Endometrial microvascular endothelial cells (primary cell): ENCODE results near the gene MSI2. TPM values are rescaled to one million over a fixed set of nuclear protein-coding genes. Genes with fewer than 3 reads are reported as not detected.

Experiments used
- in situ Hi-C: cut with HindIII; loops from 2 replicates; pipeline ENCODE4 v1.10.0; 2017; ENCODE audit warnings: low sequenced_read_pairs, low pct_unique_long_range_greater_than_20kb; ENCODE audit errors: inconsistent ontology term
- total RNA-seq: library from RNA; depleted of rRNA; stranded (reverse); fragments of >200 nt; gene quantifications from one replicate; pipeline ENCODE4 v1.2.3, GENCODE V29; 2015; ENCODE audit errors: inconsistent ontology term

MSI2 gene
- total RNA-seq, 1 donor from 2014 or later = 19.2 TPM

DNA sequence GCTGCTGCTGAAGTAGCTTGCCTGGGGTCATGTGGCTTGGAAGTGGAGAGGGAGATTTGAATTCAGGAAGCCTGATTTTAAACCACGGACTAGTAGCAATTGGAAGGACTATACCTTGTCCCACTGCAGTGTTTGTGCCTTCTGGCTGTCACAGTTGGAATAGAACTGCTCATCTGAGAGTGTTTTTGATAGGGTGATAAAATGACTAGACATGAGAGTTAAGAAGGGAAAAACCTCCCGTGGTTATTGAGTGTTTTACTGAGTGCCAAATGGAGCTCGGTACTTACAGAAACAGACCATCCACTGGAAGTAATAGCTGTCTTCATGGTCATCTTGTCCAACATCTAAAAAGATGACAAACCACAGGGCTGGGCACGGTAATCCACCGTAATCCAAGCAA lies 70.4 kb downstream of the MSI2 start:
- in situ Hi-C loops = no loop called here

DNA sequence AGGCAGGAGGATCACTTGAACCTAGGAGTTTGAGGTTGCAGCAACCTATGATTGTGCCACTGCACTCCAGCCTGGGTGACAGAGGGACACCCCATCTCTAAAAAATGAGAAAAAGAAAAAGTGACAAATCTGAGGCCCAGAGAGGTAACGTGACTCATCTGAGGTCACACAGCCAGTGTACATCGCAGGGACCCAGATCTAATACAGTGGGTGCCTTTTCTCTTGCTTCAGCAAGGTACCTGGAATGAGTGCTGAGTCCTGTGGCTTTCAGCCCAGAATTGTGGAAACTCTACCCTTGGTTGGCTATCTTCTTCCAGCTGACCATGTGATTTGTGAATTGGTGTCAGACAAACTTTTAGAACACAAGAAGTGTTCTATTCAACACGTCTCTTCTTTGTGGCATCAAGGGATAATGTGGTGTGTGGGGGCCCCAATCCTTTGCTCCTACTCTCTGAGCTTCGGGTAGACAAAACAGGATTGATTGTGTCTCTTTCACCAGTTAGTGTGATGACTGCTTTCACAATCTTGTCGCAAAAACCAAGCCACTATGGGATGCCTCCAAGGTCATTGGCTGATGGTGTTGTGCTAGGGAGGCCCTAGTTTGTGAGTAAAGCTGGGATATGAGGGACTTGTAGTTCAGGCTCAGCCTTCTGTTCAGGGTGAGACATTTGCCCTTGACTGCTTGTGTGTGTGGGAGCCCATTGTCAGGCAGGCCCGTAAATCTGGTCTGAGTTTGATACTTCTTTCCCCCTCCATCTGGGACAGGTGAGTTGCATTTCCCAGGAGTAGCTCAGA lies 71.0 kb downstream of the MSI2 start:
- in situ Hi-C loops = no loop called here

DNA sequence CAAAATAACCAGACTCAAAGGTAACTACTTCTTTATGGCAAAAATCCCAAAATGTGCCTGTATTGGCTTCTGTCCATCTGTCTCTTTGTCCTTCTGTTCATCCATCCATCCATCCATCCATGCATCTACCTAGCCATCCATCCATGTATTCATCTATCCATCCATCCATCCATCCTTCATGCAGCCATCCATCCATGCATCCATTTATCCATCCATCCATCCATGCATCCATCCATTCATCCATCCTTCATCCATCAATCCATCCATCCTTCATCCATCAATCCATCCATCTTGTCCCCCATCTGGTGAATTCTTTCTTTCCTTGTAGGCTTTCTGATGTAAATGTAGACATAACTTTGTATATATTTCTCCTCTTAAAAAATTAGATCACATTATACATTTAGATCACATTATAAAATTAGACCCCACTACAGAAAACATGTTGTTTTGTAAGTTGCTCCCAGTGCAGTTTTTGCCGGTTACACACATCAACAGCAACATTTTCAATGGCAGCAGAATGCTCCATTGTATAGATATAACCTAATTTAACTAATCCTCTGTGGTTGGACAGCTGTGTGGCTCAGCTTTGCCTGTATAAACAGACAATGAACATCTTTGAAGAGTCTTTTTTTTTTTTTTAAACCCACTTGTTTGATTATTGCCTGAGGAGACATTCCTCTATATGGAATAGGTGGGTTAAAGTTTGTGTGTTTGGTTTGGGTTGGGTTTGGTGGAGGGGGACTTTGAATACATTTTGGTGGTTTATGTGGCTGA lies 72.0 kb downstream of the MSI2 start:
- in situ Hi-C loops = no loop called here

DNA sequence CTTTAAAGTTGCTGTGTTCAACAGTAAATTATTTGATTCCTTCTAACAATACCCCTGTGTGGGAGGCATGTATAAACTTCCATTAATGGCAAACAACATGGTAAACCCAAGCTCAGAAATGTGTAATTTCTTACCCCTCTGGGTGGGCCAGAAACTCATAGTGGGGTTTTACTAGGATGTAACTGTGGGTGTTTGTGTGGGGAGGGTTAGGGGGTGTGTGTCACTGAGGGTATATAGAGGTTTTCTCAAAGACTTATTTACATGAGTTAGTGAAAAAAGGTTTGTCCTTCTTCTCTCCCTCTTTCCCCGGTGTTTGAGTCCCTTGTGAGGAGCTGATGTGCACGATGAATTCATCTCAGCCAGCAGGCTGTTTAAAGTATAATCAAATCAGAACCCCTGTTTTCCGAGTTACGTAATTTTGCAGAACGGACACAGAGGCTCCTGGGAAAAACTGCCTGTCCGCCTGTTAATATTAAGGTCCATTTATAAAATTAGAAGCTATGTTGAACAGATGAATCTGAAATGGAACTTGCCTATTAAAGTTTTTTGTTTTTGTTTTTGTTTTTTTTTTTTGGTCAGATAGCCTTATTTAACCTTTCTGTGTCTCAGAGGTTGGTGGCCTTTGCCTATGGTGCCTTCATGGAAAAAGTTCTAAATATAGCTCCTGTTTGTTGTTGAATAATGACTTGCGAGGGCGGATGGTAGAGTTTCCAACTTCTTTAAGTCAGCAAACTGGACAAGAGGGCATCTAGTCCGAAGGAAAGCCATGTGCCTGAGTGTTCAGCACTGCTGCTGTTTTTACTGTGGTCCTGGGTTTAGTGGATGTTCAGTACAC lies 73.3 kb downstream of the MSI2 start:
- in situ Hi-C loops = no loop called here

DNA sequence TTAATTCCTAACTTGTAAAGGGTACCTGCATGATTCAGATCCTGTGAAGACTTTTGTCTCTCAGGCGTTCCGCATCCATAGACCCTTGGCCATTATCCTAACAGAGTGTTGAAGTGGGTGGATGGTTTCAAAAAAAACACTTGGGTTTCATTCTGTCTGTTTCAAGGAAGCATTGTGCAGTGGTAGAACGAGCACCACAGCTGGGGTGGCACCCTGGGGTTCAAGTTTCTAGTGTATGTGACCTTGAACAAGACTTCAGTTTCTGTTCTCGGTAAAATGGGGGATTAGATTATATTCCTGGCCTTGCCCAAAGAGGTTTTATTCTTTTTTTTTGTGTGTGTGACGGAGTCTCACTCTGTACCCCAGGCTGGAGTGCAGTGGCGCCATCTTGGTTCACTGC lies 74.3 kb downstream of the MSI2 start:
- in situ Hi-C loops = no loop called here

DNA sequence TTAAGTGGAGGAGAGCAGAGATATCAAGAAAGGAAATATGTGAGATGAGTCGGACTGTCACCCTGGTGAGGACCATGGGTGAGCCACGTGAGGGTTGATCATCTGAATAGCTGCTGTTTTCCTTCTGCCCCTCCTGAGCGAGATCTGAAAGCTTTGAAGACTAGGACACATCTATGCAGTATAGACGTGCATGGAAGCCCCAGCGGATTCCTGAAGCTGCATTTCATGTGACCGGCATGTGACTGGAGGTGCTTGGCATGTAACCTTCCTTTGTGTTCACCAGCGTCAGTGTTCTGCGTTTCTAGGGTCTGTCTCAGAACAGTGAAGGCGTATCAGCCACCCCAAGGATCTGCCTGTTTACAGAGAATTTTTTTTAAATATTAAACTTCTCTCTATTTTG lies 75.1 kb downstream of the MSI2 start:
- in situ Hi-C loops = no loop called here

DNA sequence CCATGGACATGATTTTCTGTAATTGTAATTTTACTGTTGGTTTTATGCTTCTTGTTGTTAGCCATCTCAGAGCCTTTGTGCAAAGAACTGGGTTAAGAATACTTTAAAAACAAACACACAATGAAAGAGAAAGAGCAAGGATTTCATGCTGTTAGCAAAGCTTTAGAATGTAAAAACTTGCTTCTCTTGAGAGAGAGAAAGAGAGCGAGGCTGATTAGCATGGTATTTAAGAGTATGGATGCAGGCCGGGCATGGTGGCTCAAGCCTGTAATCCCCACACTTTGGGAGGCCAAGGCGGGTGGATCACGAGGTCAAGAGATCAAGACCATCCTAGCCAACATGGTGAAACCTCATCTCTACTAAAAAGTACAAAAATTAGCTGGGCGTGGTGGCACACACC lies 76.2 kb downstream of the MSI2 start:
- in situ Hi-C loops = no loop called here

DNA sequence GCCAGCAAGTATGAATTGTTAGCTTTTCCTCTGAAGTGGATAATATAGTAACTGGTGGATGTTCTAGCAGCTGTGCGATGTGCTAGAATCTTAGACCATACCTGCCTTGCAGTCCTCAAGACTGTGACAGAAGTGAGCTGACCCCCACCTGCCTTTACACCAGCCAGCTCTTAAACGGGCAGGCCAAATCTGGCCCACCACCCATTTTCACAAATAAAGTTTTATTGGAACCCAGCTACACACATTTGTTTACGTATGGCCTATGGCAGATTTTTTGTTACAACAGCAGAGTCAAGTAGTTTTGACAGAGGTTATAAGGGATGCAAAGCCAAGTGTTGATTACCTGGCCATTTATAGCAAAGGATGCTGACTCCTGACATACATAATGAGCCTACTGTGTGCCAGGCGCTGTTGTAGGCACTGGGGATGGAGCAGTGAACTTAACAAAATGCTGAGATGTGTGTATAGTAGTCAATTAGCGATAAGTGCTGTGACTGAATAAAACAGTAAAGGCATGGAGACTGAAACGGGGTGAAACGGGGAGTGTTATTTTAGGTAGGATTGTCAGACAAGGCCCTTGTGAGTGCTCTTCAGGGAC lies 79.0 kb downstream of the MSI2 start:
- in situ Hi-C loops = no loop called here

DNA sequence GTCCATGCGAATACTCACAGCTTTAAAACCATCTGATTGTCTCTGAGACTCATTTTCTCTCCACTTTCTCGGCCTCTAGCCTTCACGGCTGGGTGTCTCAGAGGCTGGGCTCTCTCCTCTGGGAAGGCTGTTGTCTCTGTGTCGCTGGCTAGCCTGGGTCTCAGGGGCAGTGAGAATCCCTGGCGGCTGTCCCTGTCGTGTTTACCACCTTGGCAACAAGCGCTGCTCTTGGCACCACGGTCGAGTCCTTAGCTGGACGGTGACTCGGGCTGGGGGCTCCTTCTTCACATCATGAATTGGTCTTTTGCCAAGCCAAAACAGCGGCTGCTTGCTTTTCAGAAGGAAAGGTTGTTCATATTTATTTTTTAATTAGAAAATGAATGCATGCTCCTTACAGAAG lies 81.1 kb downstream of the MSI2 start:
- in situ Hi-C loops = no loop called here

DNA sequence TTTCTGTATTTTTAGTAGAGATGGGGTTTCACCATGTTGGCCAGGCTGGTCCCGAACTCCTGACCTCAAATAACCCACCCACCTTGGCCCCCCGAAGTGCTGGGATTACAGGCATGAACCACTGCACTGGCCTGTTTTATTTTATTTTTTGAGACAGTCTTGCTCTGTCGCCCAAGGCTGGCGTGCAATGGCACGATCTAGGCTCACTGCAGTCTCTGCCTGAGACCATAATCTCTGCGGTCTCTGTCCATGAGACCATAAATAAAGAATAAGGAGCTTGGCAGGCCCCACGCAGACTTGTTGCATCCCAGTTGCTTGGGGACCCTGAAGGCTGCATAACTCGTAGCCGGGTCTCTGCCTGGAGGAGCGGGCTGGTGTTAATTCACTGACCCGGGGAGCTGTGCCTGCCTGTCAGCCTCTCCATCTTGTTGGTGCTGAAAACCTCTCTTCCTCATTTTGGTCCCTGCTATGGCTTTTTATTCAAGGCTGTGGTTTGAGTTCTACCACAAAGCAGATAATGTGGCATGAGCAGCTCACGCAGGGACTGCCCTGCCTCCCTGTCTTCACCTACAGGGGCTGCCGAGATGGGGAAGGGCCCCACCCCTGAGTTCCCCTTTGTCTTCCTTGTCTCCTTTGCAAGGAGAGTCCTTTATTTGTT lies 82.1 kb downstream of the MSI2 start:
- in situ Hi-C loops = no loop called here

DNA sequence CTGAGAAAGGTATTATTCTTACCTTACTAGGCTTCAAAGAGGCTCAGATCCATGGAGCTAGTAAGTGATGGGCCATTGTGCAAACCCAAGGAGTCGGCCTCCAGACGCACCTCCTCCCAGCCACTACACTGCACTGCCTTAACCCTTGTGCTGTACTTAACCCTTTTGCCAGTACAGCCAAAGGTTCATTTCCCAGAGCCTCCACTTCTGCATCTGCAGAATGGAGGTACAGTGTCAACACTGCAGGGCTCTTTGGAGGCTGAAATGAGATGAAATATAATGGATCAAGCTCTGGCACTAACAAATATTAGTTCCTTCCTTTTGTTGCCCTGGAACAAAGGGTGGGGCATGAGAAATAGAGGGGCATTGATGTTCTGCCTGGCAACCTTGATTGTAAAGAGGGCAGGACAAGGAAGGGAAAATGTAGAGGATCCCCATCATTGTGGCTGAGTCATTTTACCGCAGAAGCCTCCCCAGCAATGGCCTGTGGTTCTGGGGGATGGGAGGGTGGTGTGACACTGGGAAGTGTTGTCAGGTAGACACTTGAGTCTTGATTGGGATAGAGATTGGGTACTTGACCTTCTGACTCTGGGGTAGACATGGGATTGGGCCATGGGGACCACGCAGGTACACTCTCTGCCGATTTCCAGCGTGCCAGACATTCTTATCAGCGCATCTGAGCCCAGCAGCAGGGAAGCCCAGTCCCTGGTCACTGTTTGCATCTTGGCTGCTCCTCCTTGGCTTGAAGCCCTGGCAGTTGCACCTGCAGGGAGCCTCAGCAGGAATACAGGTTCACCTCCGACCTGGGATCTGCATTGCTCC lies 84.0 kb downstream of the MSI2 start:
- in situ Hi-C loops = no loop called here

DNA sequence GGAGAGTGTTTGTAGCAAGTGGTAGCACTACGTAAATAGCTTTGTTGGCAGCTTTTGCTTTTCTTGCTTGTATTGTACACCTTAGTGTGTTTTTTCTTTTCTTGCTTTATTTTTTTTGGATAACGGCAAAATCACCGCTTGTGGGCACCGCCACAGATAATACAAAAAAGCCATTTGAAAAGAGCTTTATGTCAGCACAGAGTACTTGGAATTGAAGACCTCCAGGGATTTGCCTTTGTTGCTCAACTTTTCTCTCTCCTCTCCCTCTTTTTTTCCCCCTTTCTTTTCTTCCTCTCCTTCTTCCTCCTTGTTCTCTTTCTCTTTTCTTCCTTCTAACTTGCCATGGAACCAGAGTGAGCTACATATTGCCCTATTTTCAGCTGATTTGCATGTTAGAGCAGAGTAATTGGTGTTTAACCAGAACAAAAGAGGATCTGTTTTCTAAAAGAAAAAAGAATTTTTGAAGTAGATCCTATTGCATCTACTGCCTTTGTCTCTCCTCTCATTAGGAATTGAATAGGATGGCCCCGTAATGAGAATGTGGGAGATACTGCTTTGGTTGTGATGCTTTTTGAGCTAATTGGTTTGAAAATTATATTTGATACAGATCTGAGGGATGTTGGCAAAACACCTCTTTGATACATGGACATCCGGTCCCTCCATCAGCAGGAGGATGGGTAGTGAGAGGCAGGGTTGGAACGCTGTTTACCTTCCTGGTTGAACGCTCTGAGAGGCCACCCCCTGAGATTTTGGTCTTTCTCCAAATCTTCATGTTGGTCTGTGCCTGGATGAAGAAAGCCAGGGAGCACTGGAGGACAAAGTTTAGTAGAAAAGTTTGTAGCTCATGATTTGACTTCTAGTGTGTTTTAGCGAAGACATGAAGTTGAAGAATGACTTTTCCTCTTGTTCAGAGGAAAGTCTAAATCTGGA lies 85.6 kb downstream of the MSI2 start:
- in situ Hi-C loops = no loop called here

DNA sequence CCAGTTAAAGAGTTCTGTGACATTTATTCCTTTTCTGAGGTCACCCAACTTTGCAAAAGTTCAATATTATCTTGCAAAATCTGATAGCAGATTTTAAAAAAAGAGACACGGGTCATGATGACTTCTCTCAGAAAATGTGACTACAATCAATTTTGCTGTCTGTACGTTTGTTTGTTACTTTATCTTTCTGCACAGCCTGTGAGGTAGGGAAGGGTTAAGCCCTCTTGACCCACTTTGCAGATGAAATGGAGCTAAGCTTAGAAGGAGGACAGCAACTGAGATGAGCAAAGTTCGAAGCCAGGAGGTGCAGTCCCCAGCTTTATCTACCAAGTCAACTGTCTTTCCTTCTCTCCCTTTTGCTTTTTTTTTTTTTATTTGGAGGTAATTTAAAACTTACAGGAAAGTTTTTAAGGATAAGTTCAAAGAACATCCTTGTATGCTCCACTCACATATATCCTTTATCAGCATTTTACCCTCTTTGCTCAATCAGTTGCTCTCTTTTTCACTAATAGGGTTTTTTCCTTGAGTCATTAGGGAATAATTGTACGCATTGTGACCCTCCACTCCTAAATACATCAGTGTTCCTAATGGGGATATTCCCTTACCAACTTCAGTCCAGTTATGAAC lies 86.8 kb downstream of the MSI2 start:
- in situ Hi-C loops = no loop called here

DNA sequence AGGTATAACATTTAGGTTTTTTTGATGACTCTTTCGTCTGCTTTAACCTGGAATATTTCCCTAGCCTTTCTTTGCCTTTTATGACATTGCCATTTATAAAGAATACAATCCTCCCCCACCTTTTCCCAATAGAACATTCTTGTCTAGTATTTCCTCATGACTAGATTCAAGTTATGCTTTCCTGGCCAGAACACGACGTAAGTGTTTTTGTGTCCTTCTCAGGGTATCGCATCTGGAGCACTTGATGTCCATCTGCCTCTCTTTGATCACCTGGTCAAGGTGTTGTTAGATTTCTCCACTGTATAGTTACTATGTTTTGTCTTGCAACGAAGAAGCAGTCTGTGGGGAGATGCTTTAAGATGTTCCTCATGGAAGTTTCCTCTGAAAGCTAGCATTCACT lies 87.4 kb downstream of the MSI2 start:
- in situ Hi-C loops = no loop called here

DNA sequence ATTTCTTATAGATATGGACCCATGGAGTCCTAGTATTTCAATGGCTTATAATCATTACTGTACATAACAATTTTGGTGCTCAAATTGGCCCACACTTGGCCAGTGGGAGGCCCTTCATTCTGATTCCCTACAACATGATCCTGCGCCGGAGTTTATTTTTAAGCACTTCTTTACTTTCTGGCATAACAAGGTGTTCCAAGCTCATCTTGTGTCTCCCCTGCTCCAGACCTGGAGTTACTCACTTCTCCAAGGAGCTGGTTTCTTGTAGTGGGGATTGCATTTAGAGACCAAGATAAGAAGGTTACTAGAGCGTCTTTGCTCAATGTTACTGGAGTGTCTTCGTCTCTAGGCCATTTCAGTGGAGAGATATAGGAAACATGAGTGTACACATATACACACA lies 87.9 kb downstream of the MSI2 start:
- in situ Hi-C loops = no loop called here

DNA sequence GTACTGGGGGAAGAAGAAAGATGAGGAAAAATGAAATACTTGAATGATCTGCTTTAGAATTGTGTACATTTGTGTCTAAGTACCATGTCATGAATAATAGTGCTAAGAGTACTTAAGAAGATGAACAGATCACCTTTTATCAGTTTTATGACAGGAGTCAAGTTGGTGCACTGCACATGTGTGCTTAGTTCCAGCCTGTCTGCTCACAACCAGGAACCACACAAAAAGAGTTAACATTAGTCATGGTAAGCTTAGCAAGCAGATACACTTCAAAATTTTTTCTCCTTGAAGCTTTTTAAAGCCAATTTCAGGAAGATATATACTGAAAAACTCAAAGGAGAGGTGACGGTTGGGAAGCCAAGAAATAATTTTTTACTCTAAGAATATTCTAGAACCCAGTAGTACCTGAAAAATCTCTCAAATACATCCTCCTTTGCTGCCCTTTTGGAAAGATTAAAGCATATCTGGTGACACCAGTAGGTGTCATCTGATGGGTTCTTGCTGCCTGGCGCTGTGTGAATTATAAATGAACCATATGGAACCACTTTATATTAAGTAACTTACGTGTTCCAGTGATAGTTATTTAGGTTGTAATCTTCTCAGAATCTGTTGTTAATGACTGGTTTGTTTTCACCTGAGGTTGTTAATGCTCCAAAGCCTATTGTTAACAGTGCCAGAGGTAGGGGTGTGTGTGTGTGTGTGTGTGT lies 93.4 kb downstream of the MSI2 start:
- in situ Hi-C loops = no loop called here
